IPS-20b (cell line): ENCODE measurements around the gene ARL2BP.
"Not testable (repeated sequence)": the region's sequence is repeated elsewhere in the genome, so short reads cannot be mapped to it uniquely, and the experiment has no call there.

ENCODE experiments used
- H3K27ac ChIP-seq: one replicate; pipeline ENCODE4 v1.5.1; 2013; ENCODE audit warnings: low read length
- H3K27me3 ChIP-seq: 2 replicates; pipeline ENCODE4 v1.6.1; 2013; ENCODE audit warnings: mild to moderate bottlenecking, low read length, inconsistent platforms; ENCODE audit not compliant: insufficient read depth
- H3K36me3 ChIP-seq: 2 replicates; pipeline ENCODE4 v1.6.1; 2013; ENCODE audit warnings: low read depth, mild to moderate bottlenecking, inconsistent platforms, low read length, moderate library complexity; ENCODE audit not compliant: insufficient read depth
- H3K4me1 ChIP-seq: 2 replicates; pipeline ENCODE4 v1.6.1; 2013; ENCODE audit warnings: mild to moderate bottlenecking, control low read depth, inconsistent platforms, low read length, moderate library complexity; ENCODE audit not compliant: insufficient read depth
- H3K4me3 ChIP-seq: 2 replicates; pipeline ENCODE4 v1.5.1; 2013; ENCODE audit warnings: mild to moderate bottlenecking, low read length, inconsistent platforms
- H3K9ac ChIP-seq: 2 replicates; pipeline ENCODE4 v1.6.1; 2013; ENCODE audit warnings: low read depth, mild to moderate bottlenecking, inconsistent platforms, low read length, moderate library complexity
- H3K9me3 ChIP-seq: 2 replicates; pipeline ENCODE4 v1.6.1; 2013; ENCODE audit warnings: mild to moderate bottlenecking, low read depth, low read length, inconsistent platforms; ENCODE audit not compliant: insufficient read depth

Gene ARL2BP

GRCh38 chr16:57244767-57245471, at the start of gene ARL2BP:
Gene ARL2BP (plus strand): TSS chr16:57245259. CDS start chr16:57245368, 109 bp downstream.
- Histone ChIP-seq H3K4me3 (peak within 1 kb of the TSS; percentile 78), H3K9ac (peak within 1 kb of the TSS; percentile 74; the same call in 1 of the 2 replicates), H3K36me3 (peaks cover 7% of the 10 kb centered on the region), H3K27me3 (no peaks in the 10 kb centered on the region), H3K27ac (no peak within 1 kb of the TSS), H3K4me1 (no peaks in the 10 kb centered on the region; the same call in 1 of the 2 replicates), H3K9me3 (no peaks in the 10 kb centered on the region)

- Histone ChIP-seq H3K9me3 (no peaks in the 10 kb centered on the region), H3K4me3 (no peak overlapping the region), H3K4me1 (no peaks in the 10 kb centered on the region), H3K36me3 (no peaks in the 10 kb centered on the region), H3K9ac (no peak overlapping the region), H3K27me3 (no peaks in the 10 kb centered on the region), H3K27ac (no peak overlapping the region)
These were observed 48.8 kb upstream of the ARL2BP start for GRCh38 chr16:57196286-57196685.

- no peak overlapping the region for H3K4me3 ChIP-seq
- no peaks in the 10 kb centered on the region for H3K9me3 ChIP-seq
- H3K36me3 ChIP-seq, result no peaks in the 10 kb centered on the region
- H3K4me1 ChIP-seq, result no peaks in the 10 kb centered on the region
- H3K27me3 ChIP-seq, result no peaks in the 10 kb centered on the region
- H3K9ac ChIP-seq, result no peak overlapping the region
- no peak overlapping the region for H3K27ac ChIP-seq
These were observed 48.3 kb upstream of the ARL2BP start for GRCh38 chr16:57196753-57197152.

GRCh38 chr16:57200321-57200720, 44.7 kb upstream of the ARL2BP start:
- H3K27ac ChIP-seq, H3K36me3 ChIP-seq, H3K27me3 ChIP-seq, H3K9me3 ChIP-seq, H3K4me3 ChIP-seq, H3K9ac ChIP-seq, H3K4me1 ChIP-seq: not testable (repeated sequence)

- H3K27ac ChIP-seq, H3K27me3 ChIP-seq, H3K4me3 ChIP-seq, H3K9me3 ChIP-seq, H3K4me1 ChIP-seq, H3K9ac ChIP-seq: not testable (repeated sequence)
- H3K36me3 ChIP-seq, result peaks cover 16% of the 10 kb centered on the region
These were observed 44.1 kb upstream of the ARL2BP start for GRCh38 chr16:57200926-57201325.

- Histone ChIP-seq H3K36me3 (peaks cover 29% of the 10 kb centered on the region), H3K4me1 (no peaks in the 10 kb centered on the region), H3K9ac (no peak overlapping the region)
These were observed 42.8 kb upstream of the ARL2BP start for GRCh38 chr16:57202095-57202886.

GRCh38 chr16:57203451-57203850, 41.6 kb upstream of the ARL2BP start:
- Histone ChIP-seq H3K27me3 (no peaks in the 10 kb centered on the region), H3K4me1 (no peaks in the 10 kb centered on the region), H3K9me3 (no peaks in the 10 kb centered on the region), H3K4me3 (no peak overlapping the region), H3K27ac (no peak overlapping the region), H3K9ac (no peak overlapping the region), H3K36me3 (peaks cover 37% of the 10 kb centered on the region)

More at GRCh38 chr16:57202095-57202886, 42.8 kb upstream of the ARL2BP start:
- Histone ChIP-seq H3K9me3 (no peaks in the 10 kb centered on the region), H3K27ac (no peak overlapping the region), H3K4me3 (no peak overlapping the region), H3K27me3 (no peaks in the 10 kb centered on the region)

GRCh38 chr16:57204675-57205074, 40.4 kb upstream of the ARL2BP start:
- no peak overlapping the region for H3K4me3 ChIP-seq
- H3K4me1 ChIP-seq, result no peaks in the 10 kb centered on the region
- no peak overlapping the region for H3K9ac ChIP-seq
- peaks cover 48% of the 10 kb centered on the region for H3K36me3 ChIP-seq
- no peaks in the 10 kb centered on the region for H3K27me3 ChIP-seq
- H3K27ac ChIP-seq, result no peak overlapping the region
- H3K9me3 ChIP-seq, result no peaks in the 10 kb centered on the region

- Histone ChIP-seq H3K4me1 (no peaks in the 10 kb centered on the region), H3K36me3 (peaks cover 65% of the 10 kb centered on the region), H3K9me3 (no peaks in the 10 kb centered on the region), H3K9ac (no peak overlapping the region), H3K4me3 (no peak overlapping the region), H3K27me3 (no peaks in the 10 kb centered on the region), H3K27ac (no peak overlapping the region)
These were observed 36.1 kb upstream of the ARL2BP start for GRCh38 chr16:57208926-57209325.

- H3K27me3 ChIP-seq, result no peaks in the 10 kb centered on the region
- H3K36me3 ChIP-seq, result peaks cover 69% of the 10 kb centered on the region
- H3K9me3 ChIP-seq, result no peaks in the 10 kb centered on the region
- H3K9ac ChIP-seq, result no peak overlapping the region
- no peaks in the 10 kb centered on the region for H3K4me1 ChIP-seq
- H3K4me3 ChIP-seq, result no peak overlapping the region
- no peak overlapping the region for H3K27ac ChIP-seq
These were observed 35.3 kb upstream of the ARL2BP start for GRCh38 chr16:57209780-57210179.

- Histone ChIP-seq H3K36me3 (peaks cover 73% of the 10 kb centered on the region), H3K9ac (no peak overlapping the region), H3K4me1 (no peaks in the 10 kb centered on the region), H3K27me3 (no peaks in the 10 kb centered on the region), H3K4me3 (no peak overlapping the region), H3K9me3 (no peaks in the 10 kb centered on the region), H3K27ac (no peak overlapping the region)
These were observed 31.6 kb upstream of the ARL2BP start for GRCh38 chr16:57213462-57213861.

GRCh38 chr16:57216968-57217367, 28.1 kb upstream of the ARL2BP start:
- Histone ChIP-seq H3K9me3 (no peaks in the 10 kb centered on the region), H3K9ac (no peak overlapping the region), H3K27ac (no peak overlapping the region), H3K4me1 (no peaks in the 10 kb centered on the region), H3K27me3 (no peaks in the 10 kb centered on the region), H3K36me3 (peaks cover 82% of the 10 kb centered on the region), H3K4me3 (no peak overlapping the region)
